HG02642 (cell line): ENCODE measurements around the gene ANKRA2.
A peak's percentile ranks its signal among the peaks of the same experiment; 100 is the strongest.

Experiments
- ATAC-seq: cut with Tn5 transposase; IDR thresholded peaks from one replicate; pipeline ENCODE4 v1.9.1; 2021; ENCODE audit warnings: mild to moderate bottlenecking; ENCODE audit not compliant: unreplicated experiment, poor library complexity

The ANKRA2 gene

DNA sequence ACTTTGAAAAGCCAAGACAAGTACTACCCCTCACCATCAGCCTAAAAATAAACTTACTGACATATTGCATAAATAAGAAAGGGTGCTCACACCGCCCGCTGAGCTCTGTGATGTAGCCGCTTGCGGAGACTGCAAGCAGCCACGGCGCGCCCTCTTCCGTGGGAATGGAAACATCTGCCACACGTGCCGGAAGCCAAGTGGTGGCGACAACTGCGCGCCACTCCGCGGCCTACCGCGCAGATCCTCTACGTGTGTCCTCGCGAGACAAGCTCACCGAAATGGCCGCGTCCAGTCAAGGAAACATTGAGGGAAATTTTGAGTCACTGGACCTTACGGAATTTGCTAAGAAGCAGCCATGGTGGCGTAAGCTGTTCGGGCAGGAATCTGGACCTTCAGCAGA lies 56.9 kb downstream of the ANKRA2 start:
- peak; percentile 55 for ATAC-seq

DNA sequence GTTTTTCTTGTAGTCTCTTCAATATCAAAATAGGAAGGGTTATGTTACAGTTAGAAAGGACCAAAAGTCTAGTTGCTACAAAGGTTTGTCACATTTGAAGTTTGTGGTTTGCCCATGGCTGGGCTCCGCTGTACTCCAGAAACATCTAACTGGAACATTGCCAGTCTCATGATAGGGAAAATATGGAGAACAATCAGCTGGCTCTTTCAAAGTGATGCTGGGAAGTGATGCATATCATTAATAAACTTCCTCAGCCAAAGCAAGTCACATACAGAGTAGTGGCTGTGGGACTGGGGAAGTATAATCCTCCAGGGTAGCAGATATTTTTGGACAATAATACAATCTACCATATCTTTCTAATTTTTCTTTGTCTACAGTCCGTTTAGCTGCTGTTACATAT lies 58.4 kb downstream of the ANKRA2 start:
- ATAC-seq, result no peak

DNA sequence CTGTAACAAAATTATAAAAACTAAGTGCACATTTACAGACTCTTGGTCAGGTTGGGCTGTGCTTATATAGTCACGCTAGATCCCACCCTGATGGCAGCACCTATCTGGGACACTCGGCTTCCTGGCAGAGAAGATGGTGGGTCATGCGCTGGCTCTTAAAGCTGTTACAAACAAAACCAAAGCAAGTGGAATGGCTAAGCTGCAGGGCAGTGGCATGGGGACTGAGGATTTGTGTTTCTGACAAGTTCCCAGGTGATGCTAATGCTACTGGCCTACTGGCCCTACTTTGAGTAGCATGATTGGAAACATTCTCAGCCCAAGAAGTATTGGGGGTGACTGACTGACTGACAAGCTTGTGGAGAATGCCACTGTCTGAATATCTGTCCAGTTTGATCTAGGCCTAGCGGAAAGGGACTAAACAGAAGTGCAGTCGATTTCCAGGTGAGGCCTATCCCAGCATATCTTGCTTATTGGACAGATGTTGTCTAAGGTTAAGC lies 58.9 kb downstream of the ANKRA2 start:
- ATAC-seq, result no peak
